Natural killer cell (primary cell): ENCODE measurements around the gene DLG1. TPM values are rescaled to one million over a fixed set of nuclear protein-coding genes. Genes with fewer than 3 reads are reported as not detected.
"Not testable (repeated sequence)": the region's sequence is repeated elsewhere in the genome, so short reads cannot be mapped to it uniquely, and the experiment has no call there.

ENCODE experiments used
- ATAC-seq, 3 donors: fragments of 150-1000 bp in 2 of 3; fragments of 200-7000 bp in 1 of 3; cut with Tn5 transposase; 1 replicate in 1 of 3; 2 replicates in 2 of 3; pipeline ENCODE4 v1.10.0; 2021; ENCODE audit warnings: mild to moderate bottlenecking in 2 of 3, moderate library complexity in 2 of 3
- DNase-seq, 2 donors: peaks; one replicate each; pipeline versions ENCODE4 v3.0.0 to v3.0.0-alpha.2; 2013 to 2021; ENCODE audit warnings: mixed read lengths in 1 of 2
- H3K27ac ChIP-seq: one replicate; pipeline ENCODE4 v1.5.1; 2013; ENCODE audit warnings: mild to moderate bottlenecking, low read length
- H3K27me3 ChIP-seq: one replicate; pipeline ENCODE4 v1.6.1; 2013; ENCODE audit warnings: low read length; ENCODE audit not compliant: control insufficient read depth, insufficient read depth
- H3K36me3 ChIP-seq: one replicate; pipeline ENCODE4 v1.6.1; 2013; ENCODE audit warnings: low read length; ENCODE audit not compliant: control insufficient read depth, insufficient read depth
- H3K4me1 ChIP-seq: one replicate; pipeline ENCODE4 v1.6.1; 2013; ENCODE audit warnings: low read length; ENCODE audit not compliant: control insufficient read depth, insufficient read depth
- H3K4me3 ChIP-seq: one replicate; pipeline ENCODE4 v1.5.1; 2013; ENCODE audit warnings: low read length
- H3K9me3 ChIP-seq: one replicate; pipeline ENCODE4 v1.6.1; 2013; ENCODE audit warnings: low read length; ENCODE audit not compliant: control insufficient read depth, insufficient read depth
- H3K27ac Mint-ChIP-seq, 2 donors: one replicate each; pipeline ENCODE4 v1.8.0; 2022; ENCODE audit warnings: mild to moderate bottlenecking in 2 of 2, mixed read lengths in 2 of 2, moderate library complexity in 1 of 2
- H3K27me3 Mint-ChIP-seq, 2 donors: one replicate each; pipeline ENCODE4 v1.8.0; 2022; ENCODE audit warnings: low read depth in 2 of 2, mixed read lengths in 2 of 2
- H3K36me3 Mint-ChIP-seq: one replicate; pipeline ENCODE4 v1.8.0; 2022; ENCODE audit warnings: mixed read lengths
- H3K4me1 Mint-ChIP-seq, 2 donors: one replicate each; pipeline ENCODE4 v1.8.0; 2022; ENCODE audit warnings: mixed read lengths in 2 of 2
- H3K4me3 Mint-ChIP-seq: one replicate; pipeline ENCODE4 v1.8.0; 2022; ENCODE audit warnings: mild to moderate bottlenecking, moderate library complexity, mixed read lengths
- H3K9me3 Mint-ChIP-seq, 2 donors: one replicate each; pipeline ENCODE4 v1.8.0; 2022; ENCODE audit warnings: mixed read lengths in 2 of 2
- WGBS: methylation state at CpG from one replicate; pipeline ENCODE4 v1.1.7; 2013; ENCODE audit warnings: missing lambda C conversion rate; ENCODE audit not compliant: insufficient coverage; 5-methylcytosine and 5-hydroxymethylcytosine counted together
- intact Hi-C: fragments of 100-400 bp; cut with micrococcal nuclease; formaldehyde crosslinking; loops from one replicate; pipeline ENCODE4 v1.14.2; 2022
- total RNA-seq, 4 donors: library from RNA; stranded (reverse); fragments of 120-200 nt in 1 of 4; gene quantifications; one replicate each; pipeline versions ENCODE4 v1.2.3 to v1.2.4, GENCODE V29; 2013 to 2022
- TF ChIP-seq, protein P1 (sequence below): fragments of 200-600 bp; IDR thresholded peaks from one replicate; pipeline ENCODE4 v1.8.0; 2022; ENCODE audit warnings: antibody characterized with exemption

DLG1 gene
- total RNA-seq, 3 donors from 2014 or later (not counting 1 experiment from before 2014, with no cell fraction given), result 82.0 to 91.8 (median 89.0) TPM

DNA sequence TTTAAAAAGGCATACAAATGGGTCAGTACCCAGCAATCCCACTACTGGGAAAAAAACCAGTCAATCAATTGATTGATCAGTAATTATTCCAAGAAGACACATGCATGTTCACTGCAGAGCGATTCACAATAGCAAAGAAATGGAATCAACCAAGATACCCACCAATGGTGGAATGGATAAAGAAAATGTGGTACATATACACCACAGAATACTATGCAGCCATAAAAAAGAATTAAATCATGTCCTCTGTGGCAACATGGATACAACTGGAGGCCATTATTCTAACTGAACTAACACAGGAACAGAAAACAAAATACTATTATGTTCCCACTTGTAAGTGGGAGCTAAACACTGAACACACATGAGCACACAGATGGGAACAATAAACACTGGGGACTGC, 103.1 kb downstream of the DLG1 start:
- no peak overlapping the region for H3K4me3 ChIP-seq
- TF ChIP-seq, protein P1, sequence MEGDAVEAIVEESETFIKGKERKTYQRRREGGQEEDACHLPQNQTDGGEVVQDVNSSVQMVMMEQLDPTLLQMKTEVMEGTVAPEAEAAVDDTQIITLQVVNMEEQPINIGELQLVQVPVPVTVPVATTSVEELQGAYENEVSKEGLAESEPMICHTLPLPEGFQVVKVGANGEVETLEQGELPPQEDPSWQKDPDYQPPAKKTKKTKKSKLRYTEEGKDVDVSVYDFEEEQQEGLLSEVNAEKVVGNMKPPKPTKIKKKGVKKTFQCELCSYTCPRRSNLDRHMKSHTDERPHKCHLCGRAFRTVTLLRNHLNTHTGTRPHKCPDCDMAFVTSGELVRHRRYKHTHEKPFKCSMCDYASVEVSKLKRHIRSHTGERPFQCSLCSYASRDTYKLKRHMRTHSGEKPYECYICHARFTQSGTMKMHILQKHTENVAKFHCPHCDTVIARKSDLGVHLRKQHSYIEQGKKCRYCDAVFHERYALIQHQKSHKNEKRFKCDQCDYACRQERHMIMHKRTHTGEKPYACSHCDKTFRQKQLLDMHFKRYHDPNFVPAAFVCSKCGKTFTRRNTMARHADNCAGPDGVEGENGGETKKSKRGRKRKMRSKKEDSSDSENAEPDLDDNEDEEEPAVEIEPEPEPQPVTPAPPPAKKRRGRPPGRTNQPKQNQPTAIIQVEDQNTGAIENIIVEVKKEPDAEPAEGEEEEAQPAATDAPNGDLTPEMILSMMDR, result no peak
- intact Hi-C loops, result no loop called here
- no peaks in the 10 kb centered on the region for H3K4me1 ChIP-seq
- Mint-ChIP-seq H3K4me3 (no peak overlapping the region), H3K9me3 (no peaks in the 10 kb centered on the region), H3K4me1 (peaks cover 8 to 22% of the 10 kb centered on the region in 2 donors), H3K27ac (no peak overlapping the region), H3K27me3 (no peaks in the 10 kb centered on the region), H3K36me3 (no peaks in the 10 kb centered on the region)
- no peaks in the 10 kb centered on the region for H3K27me3 ChIP-seq
- no CpG with 5 or more reads among the region's 1 CpG for WGBS
- no peak for DNase-seq
- no peaks in the 10 kb centered on the region for H3K9me3 ChIP-seq
- H3K36me3 ChIP-seq, result no peaks in the 10 kb centered on the region
- no peak overlapping the region for H3K27ac ChIP-seq
- ATAC-seq, result no peak

- H3K27ac Mint-ChIP-seq, H3K9me3 ChIP-seq, H3K36me3 ChIP-seq, DNase-seq, H3K27me3 Mint-ChIP-seq, H3K4me3 ChIP-seq, H3K4me3 Mint-ChIP-seq, intact Hi-C loops, H3K36me3 Mint-ChIP-seq, H3K27me3 ChIP-seq, H3K4me1 ChIP-seq, ATAC-seq, H3K9me3 Mint-ChIP-seq, H3K27ac ChIP-seq: not testable (repeated sequence)
- peaks cover 7 to 21% of the 10 kb centered on the region in 2 donors for H3K4me1 Mint-ChIP-seq
- 94% methylated on average over 3 of the region's 3 CpGs for WGBS
Observed at GRCh38 chr3:197193759-197194158, 104.7 kb downstream of the DLG1 start.

DNA sequence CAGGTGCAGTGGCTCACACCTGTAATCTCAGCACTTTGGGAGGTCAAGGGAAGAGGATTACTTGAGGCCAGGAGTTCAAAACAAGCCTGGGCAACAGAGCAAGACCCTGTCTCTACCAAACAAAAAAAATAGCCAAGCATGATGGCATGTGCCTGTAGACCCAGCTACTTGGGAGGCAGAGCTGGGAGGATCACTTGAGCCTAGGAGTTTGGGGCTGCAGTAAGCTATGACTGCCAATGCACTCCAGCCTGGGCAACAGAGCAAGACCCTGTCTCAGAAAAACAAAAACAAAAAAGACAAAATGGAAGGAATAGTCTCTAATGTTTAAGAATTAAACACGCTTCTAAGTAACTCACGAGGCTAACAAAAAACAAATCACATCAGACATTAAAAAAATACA, 106.5 kb downstream of the DLG1 start:
- no peak overlapping the region for H3K4me3 Mint-ChIP-seq
- Histone ChIP-seq H3K4me3 (no peak overlapping the region), H3K4me1 (no peaks in the 10 kb centered on the region), H3K27ac (no peak overlapping the region), H3K27me3 (no peaks in the 10 kb centered on the region), H3K36me3 (no peaks in the 10 kb centered on the region), H3K9me3 (no peaks in the 10 kb centered on the region)
- H3K4me1 Mint-ChIP-seq, result peaks cover 7 to 21% of the 10 kb centered on the region in 2 donors
- no peak overlapping the region for H3K27ac Mint-ChIP-seq
- TF ChIP-seq, protein P1, result no peak
- DNase-seq, result no peak
- WGBS, result no CpG with 5 or more reads among the region's 2 CpGs
- intact Hi-C loops, result no loop called here
- H3K36me3 Mint-ChIP-seq, result no peaks in the 10 kb centered on the region
- no peaks in the 10 kb centered on the region for H3K9me3 Mint-ChIP-seq
- no peaks in the 10 kb centered on the region for H3K27me3 Mint-ChIP-seq
- no peak for ATAC-seq

GRCh38 chr3:197189623-197190022, 108.8 kb downstream of the DLG1 start:
- DNase-seq (no peak), ATAC-seq (no peak)
- Histone ChIP-seq H3K4me3 (no peak overlapping the region), H3K4me1 (no peaks in the 10 kb centered on the region), H3K36me3 (no peaks in the 10 kb centered on the region), H3K9me3 (no peaks in the 10 kb centered on the region), H3K27me3 (no peaks in the 10 kb centered on the region), H3K27ac (no peak overlapping the region)
- Mint-ChIP-seq H3K4me3 (no peak overlapping the region), H3K27ac (peak overlapping the region; percentile 27 to 36), H3K27me3 (no peaks in the 10 kb centered on the region), H3K9me3 (no peaks in the 10 kb centered on the region), H3K36me3 (no peaks in the 10 kb centered on the region), H3K4me1 (peaks cover 0 to 18% of the 10 kb centered on the region in 2 donors)
- 44% methylated on average over 2 of the region's 3 CpGs for WGBS
- TF ChIP-seq, protein P1, result no peak
- intact Hi-C loops, result loop anchor here (5.0 kb wide), 1 partner anchor 352 kb away; no protein-coding TSS in a partner anchor
